Measurements from ENCODE around the gene GPR55. TPM values are rescaled to one million over a fixed set of nuclear protein-coding genes. Genes with fewer than 3 reads are reported as not detected.

GPR55 gene
- total RNA-seq, 1 experiment from 2014 or later, result 0.13 TPM

GRCh38 chr2:230953845-230954244 is 28.8 kb upstream of the GPR55 start:
- no peak for DNase-seq (ENCODE audit: low read depth, low spot score)
- in situ Hi-C loops (cut with HindIII; ENCODE audit: low pct_unique_long_range_greater_than_20kb, low sequenced_read_pairs), result no loop called here

- no peak for DNase-seq (ENCODE audit: low read depth, low spot score)
- in situ Hi-C loops (cut with HindIII; ENCODE audit: low pct_unique_long_range_greater_than_20kb, low sequenced_read_pairs), result no loop called here
These were observed 27.3 kb upstream of the GPR55 start for GRCh38 chr2:230952226-230952956.

GRCh38 chr2:230951396-230951795 is 26.4 kb upstream of the GPR55 start:
- in situ Hi-C loops (cut with HindIII; ENCODE audit: low pct_unique_long_range_greater_than_20kb, low sequenced_read_pairs), result no loop called here
- DNase-seq (ENCODE audit: low read depth, low spot score), result no peak

- no peak for DNase-seq (ENCODE audit: low read depth, low spot score)
- in situ Hi-C loops (cut with HindIII; ENCODE audit: low pct_unique_long_range_greater_than_20kb, low sequenced_read_pairs), result no loop called here
These were observed 25.9 kb upstream of the GPR55 start for GRCh38 chr2:230950874-230951339.

- no peak for DNase-seq (ENCODE audit: low read depth, low spot score)
- in situ Hi-C loops (cut with HindIII; ENCODE audit: low pct_unique_long_range_greater_than_20kb, low sequenced_read_pairs), result no loop called here
These were observed 25.2 kb upstream of the GPR55 start for GRCh38 chr2:230949966-230950873.

GRCh38 chr2:230947908-230948365 is 22.9 kb upstream of the GPR55 start:
- no peak for DNase-seq (ENCODE audit: low read depth, low spot score)
- in situ Hi-C loops (cut with HindIII; ENCODE audit: low pct_unique_long_range_greater_than_20kb, low sequenced_read_pairs), result no loop called here

GRCh38 chr2:230947235-230947576 is 22.2 kb upstream of the GPR55 start:
- no peak for DNase-seq (ENCODE audit: low read depth, low spot score)
- in situ Hi-C loops (cut with HindIII; ENCODE audit: low pct_unique_long_range_greater_than_20kb, low sequenced_read_pairs), result no loop called here

GRCh38 chr2:230946429-230947234 is 21.6 kb upstream of the GPR55 start:
- in situ Hi-C loops (cut with HindIII; ENCODE audit: low pct_unique_long_range_greater_than_20kb, low sequenced_read_pairs), result no loop called here
- DNase-seq (ENCODE audit: low read depth, low spot score), result no peak

GRCh38 chr2:230944757-230945372 is 19.8 kb upstream of the GPR55 start:
- in situ Hi-C loops (cut with HindIII; ENCODE audit: low pct_unique_long_range_greater_than_20kb, low sequenced_read_pairs), result no loop called here
- no peak for DNase-seq (ENCODE audit: low read depth, low spot score)

GRCh38 chr2:230944123-230944653 is 19.1 kb upstream of the GPR55 start:
- in situ Hi-C loops (cut with HindIII; ENCODE audit: low pct_unique_long_range_greater_than_20kb, low sequenced_read_pairs), result no loop called here
- DNase-seq (ENCODE audit: low read depth, low spot score), result no peak

GRCh38 chr2:230942920-230943896 is 18.2 kb upstream of the GPR55 start:
- no peak for DNase-seq (ENCODE audit: low read depth, low spot score)
- in situ Hi-C loops (cut with HindIII; ENCODE audit: low pct_unique_long_range_greater_than_20kb, low sequenced_read_pairs), result no loop called here

- DNase-seq (ENCODE audit: low read depth, low spot score), result peak; percentile 51
- in situ Hi-C loops (cut with HindIII; ENCODE audit: low pct_unique_long_range_greater_than_20kb, low sequenced_read_pairs), result no loop called here
These were observed 17.3 kb upstream of the GPR55 start for GRCh38 chr2:230942371-230942770.

- in situ Hi-C loops (cut with HindIII; ENCODE audit: low pct_unique_long_range_greater_than_20kb, low sequenced_read_pairs), result no loop called here
These were observed 16.4 kb upstream of the GPR55 start for GRCh38 chr2:230941202-230942180.

GRCh38 chr2:230940471-230940815 is 15.4 kb upstream of the GPR55 start:
- in situ Hi-C loops (cut with HindIII; ENCODE audit: low pct_unique_long_range_greater_than_20kb, low sequenced_read_pairs), result no loop called here
- DNase-seq (ENCODE audit: low read depth, low spot score), result no peak

More at GRCh38 chr2:230941202-230942180, 16.4 kb upstream of the GPR55 start:
- DNase-seq (ENCODE audit: low read depth, low spot score), result no peak

- no peak for DNase-seq (ENCODE audit: low read depth, low spot score)
- in situ Hi-C loops (cut with HindIII; ENCODE audit: low pct_unique_long_range_greater_than_20kb, low sequenced_read_pairs), result no loop called here
These were observed 14.8 kb upstream of the GPR55 start for GRCh38 chr2:230939691-230940470.
